ENCODE measurements around the gene TTC3.

TTC3 gene

GRCh38 chr21:37063433-37063832, 9.6 kb upstream of the TTC3 start:
- Histone ChIP-seq H3K4me1 (peaks cover 8% of the 10 kb centered on the region; the same call in 1 of the 2 replicates), H3K9me3 (no peaks in the 10 kb centered on the region), H3K4me3 (ENCODE audit: low read depth, low read length) (no peak overlapping the region), H3K36me3 (no peaks in the 10 kb centered on the region), H3K27me3 (no peaks in the 10 kb centered on the region)
- TF ChIP-seq CTCF (IDR thresholded peaks at IDR 0.05; ENCODE audit: low read depth, low read length), result no peak
- no peak for DNase-seq

DNA sequence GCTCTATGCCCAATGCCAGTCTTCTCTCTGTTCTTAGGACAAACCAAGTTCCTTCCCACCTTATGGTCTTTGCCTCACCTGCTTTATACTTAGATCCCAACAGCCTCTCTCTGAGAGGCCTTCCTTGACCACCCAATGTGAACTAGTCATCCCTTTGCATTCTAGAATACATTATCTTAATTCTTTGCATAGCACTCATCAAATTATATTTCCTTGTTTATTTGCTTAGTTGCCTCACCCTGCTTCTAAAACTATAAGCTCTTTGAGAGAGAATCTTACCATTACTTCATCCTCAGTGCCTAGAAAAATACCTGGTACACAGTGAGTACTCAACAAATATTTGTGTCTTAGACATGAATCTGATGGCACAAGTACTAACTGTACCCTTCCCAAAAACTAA, 8.2 kb upstream of the TTC3 start:
- no peaks in the 10 kb centered on the region for H3K27me3 ChIP-seq
- TF ChIP-seq CTCF (IDR thresholded peaks at IDR 0.05; ENCODE audit: low read depth, low read length), result no peak
- DNase-seq, result no peak
- H3K4me1 ChIP-seq, result peaks cover 8% of the 10 kb centered on the region; the same call in 1 of the 2 replicates
- no peak overlapping the region for H3K4me3 ChIP-seq (ENCODE audit: low read depth, low read length)
- no peaks in the 10 kb centered on the region for H3K36me3 ChIP-seq
- no peaks in the 10 kb centered on the region for H3K9me3 ChIP-seq

GRCh38 chr21:37065561-37066177, 7.4 kb upstream of the TTC3 start:
- Histone ChIP-seq H3K4me3 (ENCODE audit: low read depth, low read length) (no peak overlapping the region), H3K36me3 (no peaks in the 10 kb centered on the region), H3K9me3 (no peaks in the 10 kb centered on the region), H3K4me1 (peaks cover 8% of the 10 kb centered on the region; the same call in 1 of the 2 replicates), H3K27me3 (no peaks in the 10 kb centered on the region)
- no peak for DNase-seq
- no peak for TF ChIP-seq CTCF (IDR thresholded peaks at IDR 0.05; ENCODE audit: low read depth, low read length)

- H3K4me1 ChIP-seq, result peaks cover 5% of the 10 kb centered on the region
- DNase-seq, result peak; percentile 9
- peak overlapping the region; percentile 91 for H3K4me3 ChIP-seq (ENCODE audit: low read depth, low read length)
- no peaks in the 10 kb centered on the region for H3K27me3 ChIP-seq
- no peaks in the 10 kb centered on the region for H3K9me3 ChIP-seq
- H3K36me3 ChIP-seq, result no peaks in the 10 kb centered on the region; the same call in 1 of the 2 replicates
- no peak for TF ChIP-seq CTCF (IDR thresholded peaks at IDR 0.05; ENCODE audit: low read depth, low read length)
Observed at GRCh38 chr21:37071561-37072273, 1.3 kb upstream of the TTC3 start.

- Histone ChIP-seq H3K4me3 (ENCODE audit: low read depth, low read length) (peak overlapping the region; percentile 91), H3K9me3 (no peaks in the 10 kb centered on the region), H3K36me3 (no peaks in the 10 kb centered on the region; the same call in 1 of the 2 replicates), H3K27me3 (no peaks in the 10 kb centered on the region), H3K4me1 (peaks cover 5% of the 10 kb centered on the region)
- no peak for TF ChIP-seq CTCF (IDR thresholded peaks at IDR 0.05; ENCODE audit: low read depth, low read length)
- DNase-seq, result no peak
Observed at GRCh38 chr21:37072274-37072987, 623 bp upstream of the TTC3 start.

Data from BE2C (cell line).